Brain microvascular endothelial cell (primary cell): ENCODE measurements around the gene PRR35.

ENCODE experiments used
- DNase-seq: peaks from one replicate; pipeline ENCODE4 v3.0.0-alpha.2; 2020
- H3K27ac ChIP-seq: fragments of 250-450 bp; sonication (Bioruptor Pico); 2 replicates; pipeline ENCODE4 v1.5.1; 2020; ENCODE audit warnings: mild to moderate bottlenecking, moderate library complexity
- H3K27me3 ChIP-seq: fragments of 250-450 bp; sonication (Bioruptor Pico); replicated peaks from 2 replicates; pipeline ENCODE4 v1.5.1; 2020; ENCODE audit warnings: mild to moderate bottlenecking
- H3K36me3 ChIP-seq: fragments of 250-450 bp; sonication (Bioruptor Pico); replicated peaks from 2 replicates; pipeline ENCODE4 v1.5.1; 2020; ENCODE audit warnings: mild to moderate bottlenecking
- H3K4me3 ChIP-seq: 2 replicates; pipeline ENCODE4 v1.5.1; 2011; ENCODE audit warnings: low read depth, mild to moderate bottlenecking, control low read depth, low read length, moderate library complexity
- in situ Hi-C: cut with HindIII; loops from 2 replicates; pipeline ENCODE4 v1.10.0; 2017; ENCODE audit warnings: low sequenced_read_pairs, low pct_ligation_motif_present
- TF ChIP-seq, protein P1 (sequence below): IDR thresholded peaks from 2 replicates; pipeline ENCODE4 v1.5.1; 2011; ENCODE audit warnings: low read depth, mild to moderate bottlenecking, moderate library complexity, low read length, control low read depth, inconsistent platforms; ENCODE audit errors: missing control alignments

The PRR35 gene

DNA sequence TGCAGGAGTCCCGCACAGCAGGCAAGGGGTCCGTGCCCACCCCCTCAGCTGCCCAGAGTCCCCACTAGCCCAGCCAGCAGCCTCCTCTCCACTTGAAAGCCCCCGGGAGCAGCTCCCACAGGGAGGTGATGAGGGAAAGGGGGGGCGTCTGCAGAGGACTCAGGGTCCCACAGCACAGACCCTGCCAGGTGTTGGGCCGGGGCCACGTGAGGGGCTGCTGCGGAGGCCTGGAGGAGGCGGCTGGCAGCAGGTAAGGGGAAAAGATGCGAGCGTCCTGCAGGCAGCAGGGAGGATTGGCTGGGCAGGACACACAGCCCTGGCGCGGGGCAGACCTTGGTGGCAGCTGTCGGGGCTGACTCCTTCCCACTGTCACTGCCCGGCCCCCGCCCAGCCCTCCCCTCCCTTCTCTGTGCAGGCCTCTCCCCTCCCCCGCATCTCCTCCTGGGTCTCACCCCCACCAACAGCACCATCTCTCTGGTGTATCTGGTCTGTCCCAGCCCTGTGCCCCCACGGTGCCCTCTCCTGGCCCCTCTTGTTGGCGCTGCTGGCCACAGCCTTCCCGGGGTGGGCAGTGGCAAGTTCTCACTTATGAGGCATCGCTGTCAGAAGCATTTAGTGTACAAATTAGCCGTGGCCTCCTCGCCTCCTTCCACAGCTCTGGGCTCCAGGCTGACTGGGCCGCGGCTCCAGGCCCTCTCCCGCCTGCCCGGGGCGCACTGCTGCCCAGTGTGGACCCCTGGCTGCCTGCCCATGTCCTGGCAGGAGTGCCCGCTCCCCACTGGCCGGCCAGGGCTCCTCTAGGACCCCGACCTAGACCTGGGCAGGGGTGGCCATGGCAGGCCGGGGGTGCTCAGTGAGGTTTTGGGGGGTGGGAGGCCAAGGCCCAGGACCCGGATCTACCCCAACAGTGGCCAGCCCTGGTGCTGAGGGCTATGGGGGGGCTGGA is 4.4 kb upstream of the PRR35 start:
- Histone ChIP-seq H3K36me3 (peaks cover 11% of the 10 kb centered on the region), H3K27me3 (peaks cover 22% of the 10 kb centered on the region), H3K27ac (no peak overlapping the region), H3K4me3 (no peak overlapping the region)
- TF ChIP-seq, protein P1, sequence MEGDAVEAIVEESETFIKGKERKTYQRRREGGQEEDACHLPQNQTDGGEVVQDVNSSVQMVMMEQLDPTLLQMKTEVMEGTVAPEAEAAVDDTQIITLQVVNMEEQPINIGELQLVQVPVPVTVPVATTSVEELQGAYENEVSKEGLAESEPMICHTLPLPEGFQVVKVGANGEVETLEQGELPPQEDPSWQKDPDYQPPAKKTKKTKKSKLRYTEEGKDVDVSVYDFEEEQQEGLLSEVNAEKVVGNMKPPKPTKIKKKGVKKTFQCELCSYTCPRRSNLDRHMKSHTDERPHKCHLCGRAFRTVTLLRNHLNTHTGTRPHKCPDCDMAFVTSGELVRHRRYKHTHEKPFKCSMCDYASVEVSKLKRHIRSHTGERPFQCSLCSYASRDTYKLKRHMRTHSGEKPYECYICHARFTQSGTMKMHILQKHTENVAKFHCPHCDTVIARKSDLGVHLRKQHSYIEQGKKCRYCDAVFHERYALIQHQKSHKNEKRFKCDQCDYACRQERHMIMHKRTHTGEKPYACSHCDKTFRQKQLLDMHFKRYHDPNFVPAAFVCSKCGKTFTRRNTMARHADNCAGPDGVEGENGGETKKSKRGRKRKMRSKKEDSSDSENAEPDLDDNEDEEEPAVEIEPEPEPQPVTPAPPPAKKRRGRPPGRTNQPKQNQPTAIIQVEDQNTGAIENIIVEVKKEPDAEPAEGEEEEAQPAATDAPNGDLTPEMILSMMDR = peak; percentile 3
- in situ Hi-C loops = no loop called here
- DNase-seq = no peak

DNA sequence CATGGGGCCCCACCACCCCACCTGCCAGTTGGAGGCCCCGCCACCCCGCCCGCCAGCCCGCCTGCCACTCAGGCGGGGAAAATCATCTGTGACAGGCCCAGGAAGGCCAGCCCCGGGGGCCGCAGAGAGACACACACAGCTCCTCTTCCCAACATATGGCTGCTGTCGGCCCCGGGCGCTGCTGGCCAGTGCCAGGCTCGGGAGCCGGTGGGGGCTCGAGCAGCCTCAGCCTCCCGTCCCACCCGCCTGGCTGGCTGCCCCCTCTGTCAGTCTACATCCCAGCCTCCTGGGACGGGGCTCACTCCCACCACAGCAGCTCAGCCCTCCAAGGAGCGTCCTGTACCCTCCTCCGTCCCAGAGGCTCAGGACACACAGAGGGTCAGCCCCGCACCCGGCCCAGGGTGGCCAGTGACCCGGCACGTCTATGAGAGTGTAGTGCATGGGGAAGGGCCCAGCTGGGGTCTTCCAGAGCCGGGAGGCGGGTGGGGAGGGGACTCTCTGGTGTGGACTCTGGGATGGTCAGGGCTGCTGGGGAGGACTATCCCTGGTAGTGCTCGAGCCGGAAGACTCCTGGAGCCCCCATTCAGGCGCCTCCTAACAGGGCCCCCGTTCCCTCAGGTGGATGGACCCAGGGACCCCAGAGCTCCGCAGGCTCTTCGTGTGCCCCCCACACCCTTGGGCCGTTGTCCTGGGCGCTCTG is 3.6 kb upstream of the PRR35 start:
- Histone ChIP-seq H3K27ac (no peak overlapping the region), H3K27me3 (peaks cover 30% of the 10 kb centered on the region), H3K4me3 (no peak overlapping the region), H3K36me3 (peaks cover 11% of the 10 kb centered on the region)
- in situ Hi-C loops = no loop called here
- DNase-seq = no peak
- TF ChIP-seq, protein P1 = no peak

DNA sequence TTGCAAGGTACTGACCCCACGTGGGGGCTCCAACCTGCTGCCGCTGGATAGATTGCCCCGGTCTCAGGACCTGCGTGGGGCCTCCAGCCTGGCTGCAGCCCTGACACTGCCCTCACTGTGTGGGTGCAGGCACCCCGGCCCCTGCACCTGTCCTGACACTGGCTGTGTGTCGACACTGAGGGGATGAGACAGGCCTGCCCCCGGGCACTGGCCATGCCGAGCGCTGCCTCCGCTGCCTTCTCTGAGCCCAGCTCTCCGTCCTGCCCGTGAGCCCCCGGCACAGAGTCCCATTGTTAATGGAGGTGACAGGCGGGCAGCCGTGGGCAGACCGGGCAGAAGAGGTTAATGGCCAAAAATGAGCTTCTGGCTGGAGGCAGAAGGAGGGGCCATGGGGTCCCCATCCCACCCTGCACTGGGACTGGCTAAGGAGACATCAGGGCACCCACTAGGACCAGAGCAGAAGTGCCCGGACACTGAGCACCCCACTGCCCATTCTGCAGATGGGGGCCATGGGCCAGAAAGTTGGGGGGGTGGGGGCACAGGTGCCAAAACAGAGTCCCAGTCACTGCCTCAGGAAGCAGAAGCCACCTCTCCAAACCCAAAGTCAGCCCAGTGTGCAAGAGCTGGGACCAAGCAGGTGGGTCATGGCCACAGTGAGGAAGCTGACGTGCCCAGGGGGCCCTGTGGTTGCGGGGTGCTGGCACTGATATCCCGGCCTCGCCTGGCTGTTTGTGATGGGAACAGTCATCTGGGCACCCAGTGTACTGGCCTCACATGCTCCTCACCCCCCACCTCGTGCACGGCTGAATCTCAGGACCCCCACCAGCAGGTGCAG is 2.5 kb upstream of the PRR35 start:
- Histone ChIP-seq H3K36me3 (peaks cover 4% of the 10 kb centered on the region), H3K4me3 (no peak overlapping the region), H3K27ac (no peak overlapping the region), H3K27me3 (peaks cover 36% of the 10 kb centered on the region)
- TF ChIP-seq, protein P1 = no peak
- in situ Hi-C loops = no loop called here
- no peak for DNase-seq

DNA sequence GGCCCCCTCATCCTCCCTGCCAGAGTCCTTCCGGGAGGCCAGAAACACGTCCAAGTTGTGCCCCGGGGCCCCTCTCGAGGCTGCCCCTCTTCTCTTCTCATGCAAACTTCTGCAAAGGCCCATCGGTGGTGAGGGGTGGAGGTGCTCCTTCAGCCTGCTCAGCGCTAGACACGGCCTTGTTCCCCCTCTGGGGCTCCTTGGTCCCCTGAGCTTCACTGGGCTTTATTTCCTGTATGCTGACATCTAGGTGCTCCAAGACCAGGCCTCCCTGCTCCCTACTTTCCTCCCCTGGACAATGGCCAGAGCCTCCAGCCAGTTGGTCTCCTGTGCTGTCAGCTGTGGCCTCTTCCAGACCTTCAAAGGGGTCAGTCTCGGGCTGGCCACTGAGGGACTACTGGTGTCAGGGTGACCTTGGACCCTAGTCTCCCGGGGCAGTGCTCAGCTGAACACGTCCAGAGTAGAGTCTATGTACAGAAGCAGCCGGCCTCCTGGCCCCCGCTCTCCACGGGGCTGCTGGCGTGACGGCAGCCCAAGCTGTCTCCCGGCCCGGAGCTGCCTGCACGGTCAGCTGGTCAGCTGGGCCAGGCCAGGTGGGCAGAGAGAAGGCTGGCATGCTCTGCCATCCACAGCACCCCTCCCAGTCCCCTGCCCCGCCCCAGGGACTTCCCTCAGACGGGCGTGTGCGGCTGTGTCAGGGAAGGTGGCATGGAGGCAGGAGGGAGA is 1.7 kb upstream of the PRR35 start:
- in situ Hi-C loops = no loop called here
- Histone ChIP-seq H3K36me3 (peaks cover 4% of the 10 kb centered on the region), H3K27me3 (peaks cover 36% of the 10 kb centered on the region), H3K4me3 (no peak overlapping the region), H3K27ac (no peak overlapping the region)
- DNase-seq = no peak
- TF ChIP-seq, protein P1 = no peak

DNA sequence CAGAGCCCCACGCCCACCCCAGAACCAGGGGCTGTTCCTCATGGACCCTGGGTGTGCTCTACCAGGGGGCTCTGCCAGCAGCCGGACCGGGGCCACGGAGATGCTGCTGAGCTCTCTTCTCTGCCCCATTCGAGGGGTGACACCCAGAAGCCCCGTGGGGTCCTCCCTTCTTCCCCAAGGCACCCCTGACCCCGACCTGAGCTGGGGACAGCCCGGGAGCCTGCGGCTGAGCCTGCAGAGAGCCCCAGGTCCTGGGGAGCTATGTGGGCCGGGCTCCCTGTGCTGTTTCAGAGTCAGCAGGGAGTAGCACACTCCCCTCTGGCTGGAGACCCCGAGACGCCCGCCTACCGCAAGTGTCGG is 1.2 kb upstream of the PRR35 start:
- H3K27me3 ChIP-seq = peaks cover 36% of the 10 kb centered on the region
- H3K27ac ChIP-seq = no peak overlapping the region
- DNase-seq = no peak
- in situ Hi-C loops = no loop called here
- peaks cover 2% of the 10 kb centered on the region for H3K36me3 ChIP-seq
- no peak overlapping the region for H3K4me3 ChIP-seq
- TF ChIP-seq, protein P1 = no peak
